Mucosa of rectum (tissue), 2 donors: Measurements from ENCODE around the gene LBX2.

Source experiments
- H3K27ac ChIP-seq, 2 donors: one replicate each; pipeline ENCODE4 v1.7.0; 2013; ENCODE audit warnings: inconsistent platforms in 2 of 2, low read depth in 2 of 2, low read length in 2 of 2
- H3K27me3 ChIP-seq, 2 donors: one replicate each; pipeline ENCODE4 v1.7.0; 2013; ENCODE audit warnings: low read length in 2 of 2; ENCODE audit not compliant: control insufficient read depth in 2 of 2, insufficient read depth in 2 of 2
- H3K36me3 ChIP-seq, 2 donors: one replicate each; pipeline ENCODE4 v1.7.0; 2013; ENCODE audit warnings: low read length in 2 of 2; ENCODE audit not compliant: control insufficient read depth in 2 of 2, insufficient read depth in 2 of 2
- H3K4me1 ChIP-seq, 2 donors: one replicate each; pipeline ENCODE4 v1.7.0; 2013; ENCODE audit warnings: low read length in 2 of 2, mild to moderate bottlenecking in 1 of 2; ENCODE audit not compliant: control insufficient read depth in 2 of 2, insufficient read depth in 2 of 2
- H3K4me3 ChIP-seq, 2 donors: one replicate each; pipeline ENCODE4 v1.7.0; 2013; ENCODE audit warnings: low read length in 2 of 2
- H3K9ac ChIP-seq, 2 donors: one replicate each; pipeline ENCODE4 v1.7.0; 2013; ENCODE audit warnings: low read length in 2 of 2, low read depth in 1 of 2, mild to moderate bottlenecking in 1 of 2
- H3K9me3 ChIP-seq, 2 donors: one replicate each; pipeline ENCODE4 v1.7.0; 2013; ENCODE audit warnings: low read length in 2 of 2; ENCODE audit not compliant: control insufficient read depth in 2 of 2
- donor health status: healthy.
- donor health status: Normal muscosa, but diverticular disease.

Gene LBX2

DNA sequence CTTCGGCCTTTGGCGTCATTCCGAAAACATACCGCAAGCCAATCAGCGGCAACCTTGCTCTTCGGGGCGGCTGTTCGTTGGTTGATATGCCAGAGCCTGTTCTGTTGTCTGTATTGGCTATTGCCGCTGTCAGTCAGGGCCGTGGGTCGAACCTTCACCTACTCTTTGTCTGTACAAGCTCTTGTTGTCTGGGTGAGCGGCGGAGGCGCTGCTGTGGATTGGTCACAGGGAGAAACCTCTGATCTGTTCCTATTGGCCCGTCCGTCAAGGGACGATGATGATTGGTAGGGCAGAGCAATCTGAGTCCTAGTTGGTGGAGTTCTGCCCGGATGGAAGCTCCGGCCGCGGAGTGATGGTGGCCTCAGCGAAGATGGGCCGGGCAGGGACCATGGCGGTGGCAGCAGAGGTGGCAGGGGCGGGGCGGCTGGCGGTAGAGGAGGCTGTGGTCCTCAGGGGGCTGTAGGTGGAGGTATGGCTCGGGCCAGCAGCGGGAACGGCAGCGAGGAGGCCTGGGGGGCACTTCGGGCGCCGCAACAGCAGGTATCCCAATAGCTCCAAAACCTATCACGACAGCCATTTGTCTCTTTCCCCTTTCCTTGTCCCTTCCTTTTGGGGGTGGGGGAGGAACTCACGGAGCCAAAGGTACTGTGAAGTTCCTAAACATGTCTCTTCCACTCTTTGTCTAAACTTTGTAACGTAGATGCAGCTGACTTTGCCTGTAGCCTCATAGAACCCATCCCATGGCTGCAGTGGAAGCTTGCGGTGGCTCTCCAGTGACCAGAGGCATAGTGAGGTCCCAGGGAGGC lies 41.1 kb downstream of the LBX2 start, which contains the start of gene WBP1:
Gene WBP1, plus strand, starts transcription at position 307 of the 806 bp plus-strand sequence. Its CDS starts 165 bp downstream, at position 472.
- H3K36me3 ChIP-seq = peaks cover 8 to 20% of the 10 kb centered on the region in 2 donors
- no peaks in the 10 kb centered on the region for H3K9me3 ChIP-seq
- H3K27me3 ChIP-seq = no peaks in the 10 kb centered on the region
- peak within 1 kb of the TSS; percentile 94 to 100 for H3K27ac ChIP-seq
- peaks cover 25 to 26% of the 10 kb centered on the region in 2 donors for H3K4me1 ChIP-seq
- H3K4me3 ChIP-seq = peak within 1 kb of the TSS; percentile 82 to 91
- peak within 1 kb of the TSS; percentile 86 to 95 for H3K9ac ChIP-seq

DNA sequence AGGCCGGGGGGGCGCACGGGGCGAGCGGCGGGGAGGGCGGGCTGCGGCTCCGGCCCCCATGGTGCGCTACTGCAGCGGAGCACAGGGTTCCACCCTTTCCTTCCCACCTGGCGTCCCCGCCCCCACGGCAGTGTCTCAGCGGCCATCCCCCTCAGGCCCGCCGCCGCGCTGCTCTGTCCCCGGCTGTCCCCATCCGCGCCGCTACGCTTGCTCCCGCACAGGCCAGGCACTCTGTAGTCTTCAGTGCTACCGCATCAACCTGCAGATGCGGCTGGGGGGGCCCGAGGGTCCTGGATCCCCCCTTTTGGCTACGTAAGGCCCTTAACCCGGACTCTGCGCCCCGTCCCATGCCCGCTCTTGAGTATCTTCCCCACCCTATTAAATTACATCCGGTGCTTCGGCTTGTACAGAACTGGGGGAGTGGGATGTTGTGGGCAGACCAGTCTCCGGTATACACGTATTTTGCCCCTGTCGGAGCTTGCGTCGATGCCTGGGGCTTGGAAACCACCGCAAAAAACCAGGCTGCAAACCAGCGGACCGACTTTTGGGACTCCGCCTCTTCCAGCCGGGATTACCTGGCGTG lies 41.8 kb downstream of the LBX2 start:
- peaks cover 25 to 26% of the 10 kb centered on the region in 2 donors for H3K4me1 ChIP-seq
- peak overlapping the region; percentile 94 to 100 for H3K27ac ChIP-seq
- no peaks in the 10 kb centered on the region for H3K27me3 ChIP-seq
- peak overlapping the region; percentile 82 to 91 for H3K4me3 ChIP-seq
- H3K36me3 ChIP-seq = peaks cover 8 to 16% of the 10 kb centered on the region in 2 donors
- no peaks in the 10 kb centered on the region for H3K9me3 ChIP-seq
- H3K9ac ChIP-seq = peak overlapping the region; percentile 86 to 95

DNA sequence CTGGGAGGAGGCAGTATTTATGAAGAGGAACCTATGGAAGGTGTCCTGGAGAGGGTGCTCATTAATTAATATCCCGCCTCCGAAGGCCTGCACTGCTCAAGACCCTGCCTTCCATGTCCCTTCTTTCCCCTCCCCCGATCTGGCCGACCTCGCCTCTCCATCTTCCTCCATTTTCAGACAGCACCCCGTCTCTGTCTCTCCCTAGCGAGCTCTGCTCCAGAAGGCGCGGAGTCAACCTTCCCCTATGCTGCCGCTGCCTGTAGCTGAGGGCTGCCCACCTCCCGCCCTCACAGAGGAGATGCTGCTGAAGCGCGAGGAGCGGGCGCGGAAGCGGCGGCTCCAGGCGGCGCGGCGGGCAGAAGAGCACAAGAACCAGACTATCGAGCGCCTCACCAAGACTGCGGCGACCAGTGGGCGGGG lies 42.3 kb downstream of the LBX2 start:
- H3K4me3 ChIP-seq = peak overlapping the region; percentile 82 to 91
- H3K9me3 ChIP-seq = no peaks in the 10 kb centered on the region
- peaks cover 25 to 26% of the 10 kb centered on the region in 2 donors for H3K4me1 ChIP-seq
- H3K36me3 ChIP-seq = peaks cover 8 to 11% of the 10 kb centered on the region in 2 donors
- peak overlapping the region; percentile 94 to 100 for H3K27ac ChIP-seq
- H3K27me3 ChIP-seq = no peaks in the 10 kb centered on the region
- peak overlapping the region; percentile 71 to 77 for H3K9ac ChIP-seq

DNA sequence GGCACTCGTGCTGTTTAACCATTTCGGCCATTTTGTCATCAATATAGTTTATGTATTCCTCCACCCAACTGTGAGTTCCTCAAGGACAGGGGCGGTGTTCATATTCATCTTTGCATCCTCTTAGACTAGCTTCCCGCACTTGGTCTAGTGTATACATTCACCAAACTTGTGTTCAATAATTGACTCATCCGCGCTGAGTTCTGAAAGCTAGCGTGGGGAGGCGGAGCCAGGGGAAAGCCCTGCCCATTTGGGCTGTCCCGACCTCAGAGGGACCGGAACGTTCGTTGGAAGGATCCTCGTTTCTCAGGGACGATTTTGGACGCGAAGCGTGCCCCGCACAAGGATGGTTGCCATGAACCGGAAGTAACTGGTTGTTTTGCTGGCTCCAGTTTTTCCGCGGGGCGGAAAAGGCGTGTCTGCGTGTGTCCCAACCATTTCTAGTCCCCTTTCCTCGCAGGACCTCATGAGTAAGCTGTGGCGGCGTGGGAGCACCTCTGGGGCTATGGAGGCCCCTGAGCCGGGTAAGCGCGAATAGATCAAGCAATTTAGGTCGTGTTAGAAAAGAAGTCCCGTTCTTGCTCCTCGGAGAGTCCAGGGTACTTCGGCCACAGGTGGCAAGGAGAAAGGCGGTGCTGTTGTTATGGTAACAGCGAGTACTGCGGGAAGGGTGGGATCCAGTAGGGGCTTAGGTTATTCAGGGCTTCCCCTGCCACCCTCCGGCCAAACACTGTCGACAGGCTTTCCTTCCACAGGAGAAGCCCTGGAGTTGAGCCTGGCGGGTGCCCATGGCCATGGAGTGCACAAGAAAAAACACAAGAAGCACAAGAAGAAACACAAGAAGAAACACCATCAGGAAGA lies 44.5 kb downstream of the LBX2 start, which contains the start of gene INO80B:
Gene INO80B, plus strand, starts transcription at position 434 of the 858 bp plus-strand sequence. Its CDS starts 30 bp downstream, at position 464.
- Histone ChIP-seq H3K27ac (peak within 1 kb of the TSS in 1 of 2 donors; percentile 63), H3K9me3 (no peaks in the 10 kb centered on the region), H3K9ac (peak within 1 kb of the TSS; percentile 79 to 80), H3K36me3 (peaks cover 0 to 3% of the 10 kb centered on the region in 2 donors), H3K4me1 (peaks cover 25 to 26% of the 10 kb centered on the region in 2 donors), H3K27me3 (no peaks in the 10 kb centered on the region), H3K4me3 (peak within 1 kb of the TSS; percentile 79 to 95)

DNA sequence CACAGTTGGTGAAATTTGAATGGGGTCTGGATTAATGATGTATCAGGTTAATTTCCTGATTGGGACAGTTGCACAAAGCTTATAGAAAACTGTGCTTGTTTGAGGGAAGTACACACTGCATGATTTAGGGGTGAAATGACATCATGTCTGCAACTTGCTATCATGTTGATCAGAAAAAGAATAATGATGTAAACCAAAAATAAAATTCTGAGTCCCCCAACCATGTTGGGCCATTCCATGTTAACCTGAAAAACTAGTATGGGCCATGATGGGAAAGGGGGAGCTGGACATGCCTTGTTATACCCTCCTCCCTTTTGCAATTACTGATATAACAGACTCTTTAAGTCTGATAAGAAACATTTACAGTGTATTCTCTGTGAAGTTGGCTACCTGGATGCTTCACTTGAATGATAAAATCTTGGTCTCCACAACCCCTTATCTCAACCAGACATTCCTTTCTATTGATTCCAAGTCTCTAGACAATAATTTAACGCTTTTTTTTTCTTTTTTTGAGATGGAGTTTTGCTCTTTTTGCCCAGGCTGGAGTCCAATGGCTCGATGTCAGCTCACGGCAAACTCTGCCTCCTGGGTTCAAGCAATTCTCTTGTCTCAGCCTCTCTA lies 48.7 kb downstream of the LBX2 start:
- no peak overlapping the region for H3K4me3 ChIP-seq
- peaks cover 6 to 7% of the 10 kb centered on the region in 2 donors for H3K4me1 ChIP-seq
- H3K9ac ChIP-seq = no peak overlapping the region
- no peaks in the 10 kb centered on the region for H3K36me3 ChIP-seq
- H3K27ac ChIP-seq = no peak overlapping the region
- H3K9me3 ChIP-seq = no peaks in the 10 kb centered on the region
- H3K27me3 ChIP-seq = no peaks in the 10 kb centered on the region

DNA sequence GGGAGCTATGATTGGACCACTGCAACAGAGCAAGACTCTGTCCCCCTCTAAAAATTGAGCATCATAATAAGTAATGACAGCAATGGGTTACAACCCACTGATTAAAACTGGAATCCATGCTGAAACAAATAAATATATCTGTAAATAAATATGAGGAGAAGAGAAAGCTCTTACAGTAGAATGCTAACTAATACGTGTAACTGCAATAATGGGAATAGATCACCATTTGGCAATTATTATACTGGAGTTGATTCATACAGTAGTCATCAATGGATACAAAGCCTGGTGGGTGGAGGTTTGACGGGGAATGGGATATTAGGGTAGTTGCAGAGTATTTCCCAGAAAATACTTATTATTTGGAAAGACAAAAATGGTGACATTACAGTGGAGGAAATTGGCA lies 50.6 kb downstream of the LBX2 start:
- Histone ChIP-seq H3K9ac (no peak overlapping the region), H3K4me3 (no peak overlapping the region), H3K9me3 (no peaks in the 10 kb centered on the region), H3K27ac (no peak overlapping the region), H3K36me3 (no peaks in the 10 kb centered on the region), H3K4me1 (peaks cover 0 to 4% of the 10 kb centered on the region in 2 donors), H3K27me3 (no peaks in the 10 kb centered on the region)
